GM06990 (cell line): ENCODE data around the gene CAVIN3.

Experiments used
- DNase-seq: peaks from one replicate; pipeline ENCODE4 v3.0.0-alpha.2; 2011; ENCODE audit not compliant: insufficient read length; ENCODE audit errors: extremely low read depth
- H3K27me3 ChIP-seq: replicated peaks from 2 replicates; pipeline ENCODE4 v1.6.0; 2011; ENCODE audit warnings: low read length; ENCODE audit not compliant: control insufficient read depth, insufficient read depth
- H3K36me3 ChIP-seq: 2 replicates; pipeline ENCODE4 v1.5.1; 2011; ENCODE audit warnings: low read length; ENCODE audit not compliant: control insufficient read depth, insufficient read depth
- H3K4me3 ChIP-seq: replicated peaks from 2 replicates; pipeline ENCODE4 v1.5.1; 2011; ENCODE audit warnings: low read depth, mild to moderate bottlenecking, control low read depth, low read length
- CTCF ChIP-seq: IDR thresholded peaks from 2 replicates; pipeline ENCODE4 v1.5.1; 2011; ENCODE audit warnings: low read length, control low read depth, mild to moderate bottlenecking, inconsistent platforms; ENCODE audit not compliant: insufficient read depth, poor library complexity, severe bottlenecking

The CAVIN3 gene

GRCh38 chr11:6320411-6321155, at the start of gene CAVIN3:
Gene CAVIN3, minus strand, starts transcription at chr11:6320501. Its CDS starts 25 bp downstream, at chr11:6320476.
- DNase-seq: peak; percentile 49
- TF ChIP-seq CTCF: no peak
- peak within 1 kb of the TSS; percentile 47 for H3K4me3 ChIP-seq
- H3K27me3 ChIP-seq: no peaks in the 10 kb centered on the region
- H3K36me3 ChIP-seq: no peaks in the 10 kb centered on the region

- Histone ChIP-seq H3K27me3 (peaks cover 3% of the 10 kb centered on the region), H3K36me3 (no peaks in the 10 kb centered on the region), H3K4me3 (no peak overlapping the region)
- no peak for DNase-seq
- no peak for TF ChIP-seq CTCF
Measured at GRCh38 chr11:6365659-6366058, 45.4 kb upstream of the CAVIN3 start.

DNA sequence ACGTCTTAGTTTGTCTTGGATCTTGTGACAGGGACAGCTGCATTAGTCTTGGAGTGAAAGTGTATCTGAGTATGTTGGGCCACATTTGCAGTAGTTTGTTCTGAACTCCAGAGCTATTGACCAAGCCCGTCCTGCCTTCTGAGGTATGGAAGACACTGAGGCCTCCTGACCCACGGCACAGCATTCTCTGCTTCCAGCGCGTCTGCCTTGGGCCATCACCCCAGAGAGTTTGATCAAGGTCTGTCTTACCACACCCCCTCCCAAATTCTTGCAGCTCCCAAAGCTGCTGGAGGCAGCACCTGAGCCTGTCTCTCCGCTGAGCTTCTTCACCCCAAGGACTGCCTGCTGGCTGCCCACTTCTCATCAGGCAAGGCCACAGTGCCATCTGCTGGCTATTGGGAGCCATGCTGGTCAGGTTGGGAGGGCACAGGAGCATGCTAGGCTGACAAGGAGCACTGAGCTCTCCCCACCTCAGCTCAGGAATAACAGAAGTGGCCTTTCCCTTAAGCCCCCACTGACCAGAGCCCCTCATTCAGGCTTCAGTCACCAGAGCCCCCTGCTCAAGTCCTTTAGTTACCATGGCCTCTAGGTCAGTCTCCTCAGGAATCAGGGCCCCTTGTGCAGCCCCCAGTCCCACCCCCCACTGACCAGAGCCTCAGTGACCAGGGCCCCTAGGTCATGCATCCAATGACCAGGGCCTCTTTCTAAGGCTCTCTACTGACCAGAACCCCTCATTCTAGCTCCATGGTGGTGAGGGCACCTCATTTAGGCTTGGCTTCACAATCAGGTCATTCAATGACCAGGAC, 42.8 kb upstream of the CAVIN3 start:
- H3K36me3 ChIP-seq: no peaks in the 10 kb centered on the region
- no peak overlapping the region for H3K4me3 ChIP-seq
- TF ChIP-seq CTCF: peak; percentile 91
- H3K27me3 ChIP-seq: peaks cover 3% of the 10 kb centered on the region
- peak; percentile 25 for DNase-seq

GRCh38 chr11:6362185-6362872, 42.0 kb upstream of the CAVIN3 start:
- DNase-seq: no peak
- Histone ChIP-seq H3K4me3 (no peak overlapping the region), H3K27me3 (peaks cover 3% of the 10 kb centered on the region), H3K36me3 (no peaks in the 10 kb centered on the region)
- TF ChIP-seq CTCF: no peak

GRCh38 chr11:6360183-6360582, 39.9 kb upstream of the CAVIN3 start:
- no peaks in the 10 kb centered on the region for H3K27me3 ChIP-seq
- no peak for TF ChIP-seq CTCF
- no peak overlapping the region for H3K4me3 ChIP-seq
- no peak for DNase-seq
- no peaks in the 10 kb centered on the region for H3K36me3 ChIP-seq
